ENCODE measurements around the gene TSPAN14.

DNA sequence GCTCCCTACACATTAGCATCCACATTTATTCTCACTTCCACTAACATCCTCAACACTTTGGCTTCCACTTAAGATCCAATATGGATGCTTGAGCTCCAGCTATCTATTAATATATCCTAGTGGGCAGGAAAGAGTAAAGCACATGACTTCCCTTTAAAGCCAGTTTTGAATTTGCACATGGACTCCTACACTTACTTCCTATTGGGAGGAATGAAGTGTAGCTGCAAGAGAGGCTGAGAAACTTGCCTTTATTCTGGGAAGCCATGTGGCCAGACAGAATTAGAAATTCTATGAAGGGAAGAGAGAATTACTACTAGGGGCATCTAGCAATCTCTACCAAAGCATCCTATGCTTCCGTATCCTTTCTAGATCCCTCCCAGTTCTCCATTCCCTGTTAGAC is 3.0 kb upstream of the TSPAN14 start:
- TF ChIP-seq NFIC (IDR thresholded peaks at IDR 0.05; ENCODE audit: low read length), result no peak
- TF ChIP-seq EZH2 (conservative IDR thresholded peaks at IDR 0.05; ENCODE audit: low read depth, low read length), result no peak
- TF ChIP-seq RNF2 (conservative IDR thresholded peaks at IDR 0.05; ENCODE audit: low read depth), result no peak
- TF ChIP-seq FOXM1 (CRISPR knock-in tag; IDR thresholded peaks at IDR 0.05), result no peak
- no peak for TF ChIP-seq PAF1 (CRISPR knock-in tag; IDR thresholded peaks at IDR 0.05)
- TF ChIP-seq, protein P1, sequence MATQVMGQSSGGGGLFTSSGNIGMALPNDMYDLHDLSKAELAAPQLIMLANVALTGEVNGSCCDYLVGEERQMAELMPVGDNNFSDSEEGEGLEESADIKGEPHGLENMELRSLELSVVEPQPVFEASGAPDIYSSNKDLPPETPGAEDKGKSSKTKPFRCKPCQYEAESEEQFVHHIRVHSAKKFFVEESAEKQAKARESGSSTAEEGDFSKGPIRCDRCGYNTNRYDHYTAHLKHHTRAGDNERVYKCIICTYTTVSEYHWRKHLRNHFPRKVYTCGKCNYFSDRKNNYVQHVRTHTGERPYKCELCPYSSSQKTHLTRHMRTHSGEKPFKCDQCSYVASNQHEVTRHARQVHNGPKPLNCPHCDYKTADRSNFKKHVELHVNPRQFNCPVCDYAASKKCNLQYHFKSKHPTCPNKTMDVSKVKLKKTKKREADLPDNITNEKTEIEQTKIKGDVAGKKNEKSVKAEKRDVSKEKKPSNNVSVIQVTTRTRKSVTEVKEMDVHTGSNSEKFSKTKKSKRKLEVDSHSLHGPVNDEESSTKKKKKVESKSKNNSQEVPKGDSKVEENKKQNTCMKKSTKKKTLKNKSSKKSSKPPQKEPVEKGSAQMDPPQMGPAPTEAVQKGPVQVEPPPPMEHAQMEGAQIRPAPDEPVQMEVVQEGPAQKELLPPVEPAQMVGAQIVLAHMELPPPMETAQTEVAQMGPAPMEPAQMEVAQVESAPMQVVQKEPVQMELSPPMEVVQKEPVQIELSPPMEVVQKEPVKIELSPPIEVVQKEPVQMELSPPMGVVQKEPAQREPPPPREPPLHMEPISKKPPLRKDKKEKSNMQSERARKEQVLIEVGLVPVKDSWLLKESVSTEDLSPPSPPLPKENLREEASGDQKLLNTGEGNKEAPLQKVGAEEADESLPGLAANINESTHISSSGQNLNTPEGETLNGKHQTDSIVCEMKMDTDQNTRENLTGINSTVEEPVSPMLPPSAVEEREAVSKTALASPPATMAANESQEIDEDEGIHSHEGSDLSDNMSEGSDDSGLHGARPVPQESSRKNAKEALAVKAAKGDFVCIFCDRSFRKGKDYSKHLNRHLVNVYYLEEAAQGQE (IDR thresholded peaks at IDR 0.05; ENCODE audit: borderline replicate concordance in 1 of 2, low read depth in 1 of 2, low read length in 2 of 2), result no peak
- no peak for TF ChIP-seq NFKBIZ (CRISPR knock-in tag; IDR thresholded peaks at IDR 0.05)
- no peak for TF ChIP-seq EHMT2 (IDR thresholded peaks at IDR 0.05; ENCODE audit: borderline replicate concordance, low read depth, low read length)
